ENCODE results near the gene NR1I2.

NR1I2 gene

GRCh38 chr3:119783255-119783654 lies 1.4 kb downstream of the NR1I2 start:
- no peaks in the 10 kb centered on the region for H3K9me3 ChIP-seq (ENCODE audit: control insufficient read depth, insufficient read depth, low read length)
- no peaks in the 10 kb centered on the region for H3K27me3 ChIP-seq (ENCODE audit: control insufficient read depth, insufficient read depth, low read length)
- peaks cover 2% of the 10 kb centered on the region for H3K4me1 ChIP-seq (ENCODE audit: control insufficient read depth, insufficient read depth, low read length)
- no peaks in the 10 kb centered on the region for H3K36me3 ChIP-seq (ENCODE audit: control insufficient read depth, insufficient read depth, low read length)
- H3K9ac ChIP-seq (ENCODE audit: low read depth, low read length), result no peak overlapping the region
- H3K4me3 ChIP-seq (ENCODE audit: low read depth, low read length), result no peak overlapping the region

- H3K36me3 ChIP-seq (ENCODE audit: control insufficient read depth, insufficient read depth, low read length), result no peaks in the 10 kb centered on the region
- H3K4me1 ChIP-seq (ENCODE audit: control insufficient read depth, insufficient read depth, low read length), result peaks cover 2% of the 10 kb centered on the region
- no peak overlapping the region for H3K4me3 ChIP-seq (ENCODE audit: low read depth, low read length)
- H3K27me3 ChIP-seq (ENCODE audit: control insufficient read depth, insufficient read depth, low read length), result no peaks in the 10 kb centered on the region
- H3K9ac ChIP-seq (ENCODE audit: low read depth, low read length), result no peak overlapping the region
- no peaks in the 10 kb centered on the region for H3K9me3 ChIP-seq (ENCODE audit: control insufficient read depth, insufficient read depth, low read length)
These were observed 2.0 kb downstream of the NR1I2 start for GRCh38 chr3:119783883-119784282.

- no peak overlapping the region for H3K9ac ChIP-seq (ENCODE audit: low read depth, low read length)
- H3K4me3 ChIP-seq (ENCODE audit: low read depth, low read length), result no peak overlapping the region
- H3K9me3 ChIP-seq (ENCODE audit: control insufficient read depth, insufficient read depth, low read length), result no peaks in the 10 kb centered on the region
- H3K27me3 ChIP-seq (ENCODE audit: control insufficient read depth, insufficient read depth, low read length), result no peaks in the 10 kb centered on the region
- no peaks in the 10 kb centered on the region for H3K36me3 ChIP-seq (ENCODE audit: control insufficient read depth, insufficient read depth, low read length)
- H3K4me1 ChIP-seq (ENCODE audit: control insufficient read depth, insufficient read depth, low read length), result peaks cover 2% of the 10 kb centered on the region
These were observed 4.5 kb downstream of the NR1I2 start for GRCh38 chr3:119786409-119786808.

- Histone ChIP-seq H3K9ac (ENCODE audit: low read depth, low read length) (no peak overlapping the region), H3K9me3 (ENCODE audit: control insufficient read depth, insufficient read depth, low read length) (no peaks in the 10 kb centered on the region), H3K36me3 (ENCODE audit: control insufficient read depth, insufficient read depth, low read length) (no peaks in the 10 kb centered on the region), H3K27me3 (ENCODE audit: control insufficient read depth, insufficient read depth, low read length) (no peaks in the 10 kb centered on the region), H3K4me1 (ENCODE audit: control insufficient read depth, insufficient read depth, low read length) (peaks cover 4% of the 10 kb centered on the region), H3K4me3 (ENCODE audit: low read depth, low read length) (no peak overlapping the region)
These were observed 8.5 kb downstream of the NR1I2 start for GRCh38 chr3:119790369-119790768.

- Histone ChIP-seq H3K27me3 (ENCODE audit: control insufficient read depth, insufficient read depth, low read length) (no peaks in the 10 kb centered on the region), H3K4me1 (ENCODE audit: control insufficient read depth, insufficient read depth, low read length) (peaks cover 10% of the 10 kb centered on the region), H3K9ac (ENCODE audit: low read depth, low read length) (no peak overlapping the region), H3K9me3 (ENCODE audit: control insufficient read depth, insufficient read depth, low read length) (no peaks in the 10 kb centered on the region), H3K4me3 (ENCODE audit: low read depth, low read length) (no peak overlapping the region), H3K36me3 (ENCODE audit: control insufficient read depth, insufficient read depth, low read length) (no peaks in the 10 kb centered on the region)
These were observed 10.4 kb downstream of the NR1I2 start for GRCh38 chr3:119792270-119792669.

GRCh38 chr3:119794401-119794800 lies 12.5 kb downstream of the NR1I2 start:
- no peak overlapping the region for H3K4me3 ChIP-seq (ENCODE audit: low read depth, low read length)
- peaks cover 10% of the 10 kb centered on the region for H3K4me1 ChIP-seq (ENCODE audit: control insufficient read depth, insufficient read depth, low read length)
- no peaks in the 10 kb centered on the region for H3K9me3 ChIP-seq (ENCODE audit: control insufficient read depth, insufficient read depth, low read length)
- no peaks in the 10 kb centered on the region for H3K27me3 ChIP-seq (ENCODE audit: control insufficient read depth, insufficient read depth, low read length)
- H3K36me3 ChIP-seq (ENCODE audit: control insufficient read depth, insufficient read depth, low read length), result no peaks in the 10 kb centered on the region
- no peak overlapping the region for H3K9ac ChIP-seq (ENCODE audit: low read depth, low read length)

- no peak overlapping the region for H3K4me3 ChIP-seq (ENCODE audit: low read depth, low read length)
- H3K9ac ChIP-seq (ENCODE audit: low read depth, low read length), result no peak overlapping the region
- H3K9me3 ChIP-seq (ENCODE audit: control insufficient read depth, insufficient read depth, low read length), result no peaks in the 10 kb centered on the region
- peaks cover 10% of the 10 kb centered on the region for H3K4me1 ChIP-seq (ENCODE audit: control insufficient read depth, insufficient read depth, low read length)
- no peaks in the 10 kb centered on the region for H3K36me3 ChIP-seq (ENCODE audit: control insufficient read depth, insufficient read depth, low read length)
- H3K27me3 ChIP-seq (ENCODE audit: control insufficient read depth, insufficient read depth, low read length), result no peaks in the 10 kb centered on the region
These were observed 13.2 kb downstream of the NR1I2 start for GRCh38 chr3:119794971-119795612.

- peaks cover 10% of the 10 kb centered on the region for H3K4me1 ChIP-seq (ENCODE audit: control insufficient read depth, insufficient read depth, low read length)
- H3K9me3 ChIP-seq (ENCODE audit: control insufficient read depth, insufficient read depth, low read length), result no peaks in the 10 kb centered on the region
- no peaks in the 10 kb centered on the region for H3K27me3 ChIP-seq (ENCODE audit: control insufficient read depth, insufficient read depth, low read length)
- no peaks in the 10 kb centered on the region for H3K36me3 ChIP-seq (ENCODE audit: control insufficient read depth, insufficient read depth, low read length)
- H3K4me3 ChIP-seq (ENCODE audit: low read depth, low read length), result no peak overlapping the region
- no peak overlapping the region for H3K9ac ChIP-seq (ENCODE audit: low read depth, low read length)
These were observed 13.9 kb downstream of the NR1I2 start for GRCh38 chr3:119795849-119796248.

GRCh38 chr3:119796368-119796767 lies 14.5 kb downstream of the NR1I2 start:
- no peak overlapping the region for H3K4me3 ChIP-seq (ENCODE audit: low read depth, low read length)
- peaks cover 10% of the 10 kb centered on the region for H3K4me1 ChIP-seq (ENCODE audit: control insufficient read depth, insufficient read depth, low read length)
- no peaks in the 10 kb centered on the region for H3K9me3 ChIP-seq (ENCODE audit: control insufficient read depth, insufficient read depth, low read length)
- no peaks in the 10 kb centered on the region for H3K27me3 ChIP-seq (ENCODE audit: control insufficient read depth, insufficient read depth, low read length)
- no peaks in the 10 kb centered on the region for H3K36me3 ChIP-seq (ENCODE audit: control insufficient read depth, insufficient read depth, low read length)
- H3K9ac ChIP-seq (ENCODE audit: low read depth, low read length), result no peak overlapping the region

GRCh38 chr3:119796785-119797184 lies 14.9 kb downstream of the NR1I2 start:
- no peaks in the 10 kb centered on the region for H3K36me3 ChIP-seq (ENCODE audit: control insufficient read depth, insufficient read depth, low read length)
- H3K9me3 ChIP-seq (ENCODE audit: control insufficient read depth, insufficient read depth, low read length), result no peaks in the 10 kb centered on the region
- no peak overlapping the region for H3K9ac ChIP-seq (ENCODE audit: low read depth, low read length)
- no peaks in the 10 kb centered on the region for H3K27me3 ChIP-seq (ENCODE audit: control insufficient read depth, insufficient read depth, low read length)
- H3K4me3 ChIP-seq (ENCODE audit: low read depth, low read length), result no peak overlapping the region
- peaks cover 10% of the 10 kb centered on the region for H3K4me1 ChIP-seq (ENCODE audit: control insufficient read depth, insufficient read depth, low read length)

GRCh38 chr3:119800844-119801243 lies 18.9 kb downstream of the NR1I2 start:
- H3K4me3 ChIP-seq (ENCODE audit: low read depth, low read length), result no peak overlapping the region
- no peaks in the 10 kb centered on the region for H3K27me3 ChIP-seq (ENCODE audit: control insufficient read depth, insufficient read depth, low read length)
- no peaks in the 10 kb centered on the region for H3K9me3 ChIP-seq (ENCODE audit: control insufficient read depth, insufficient read depth, low read length)
- no peaks in the 10 kb centered on the region for H3K36me3 ChIP-seq (ENCODE audit: control insufficient read depth, insufficient read depth, low read length)
- H3K4me1 ChIP-seq (ENCODE audit: control insufficient read depth, insufficient read depth, low read length), result peaks cover 1% of the 10 kb centered on the region
- H3K9ac ChIP-seq (ENCODE audit: low read depth, low read length), result no peak overlapping the region

- H3K4me1 ChIP-seq (ENCODE audit: control insufficient read depth, insufficient read depth, low read length), result peaks cover 4% of the 10 kb centered on the region
- no peak overlapping the region for H3K4me3 ChIP-seq (ENCODE audit: low read depth, low read length)
- H3K9ac ChIP-seq (ENCODE audit: low read depth, low read length), result no peak overlapping the region
- H3K9me3 ChIP-seq (ENCODE audit: control insufficient read depth, insufficient read depth, low read length), result no peaks in the 10 kb centered on the region
- peaks cover 2% of the 10 kb centered on the region for H3K27me3 ChIP-seq (ENCODE audit: control insufficient read depth, insufficient read depth, low read length)
- H3K36me3 ChIP-seq (ENCODE audit: control insufficient read depth, insufficient read depth, low read length), result no peaks in the 10 kb centered on the region
These were observed 26.3 kb downstream of the NR1I2 start for GRCh38 chr3:119808244-119808643.

Measured in iPS-15b (cell line).